Stimulated activated CD8-positive, alpha-beta memory T cell treated with anti-CD3 and anti-CD28 coated beads, Interleukin-4, amount 100 ng/mL, for 48 hours (primary cell): ENCODE results near the gene CLC.
"Not testable (repeated sequence)": the region's sequence is repeated elsewhere in the genome, so short reads cannot be mapped to it uniquely, and the experiment has no call there.

ENCODE experiments used
- DNase-seq: peaks from one replicate; pipeline ENCODE4 v3.0.0-alpha.2; 2020

CLC gene

GRCh38 chr19:39727070-39727800, 10.6 kb downstream of the CLC start:
- DNase-seq, result no peak

- DNase-seq, result no peak
Observed at GRCh38 chr19:39725995-39726394, 11.8 kb downstream of the CLC start.

- DNase-seq, result not testable (repeated sequence)
Observed at GRCh38 chr19:39720144-39720543, 17.7 kb downstream of the CLC start.

DNA sequence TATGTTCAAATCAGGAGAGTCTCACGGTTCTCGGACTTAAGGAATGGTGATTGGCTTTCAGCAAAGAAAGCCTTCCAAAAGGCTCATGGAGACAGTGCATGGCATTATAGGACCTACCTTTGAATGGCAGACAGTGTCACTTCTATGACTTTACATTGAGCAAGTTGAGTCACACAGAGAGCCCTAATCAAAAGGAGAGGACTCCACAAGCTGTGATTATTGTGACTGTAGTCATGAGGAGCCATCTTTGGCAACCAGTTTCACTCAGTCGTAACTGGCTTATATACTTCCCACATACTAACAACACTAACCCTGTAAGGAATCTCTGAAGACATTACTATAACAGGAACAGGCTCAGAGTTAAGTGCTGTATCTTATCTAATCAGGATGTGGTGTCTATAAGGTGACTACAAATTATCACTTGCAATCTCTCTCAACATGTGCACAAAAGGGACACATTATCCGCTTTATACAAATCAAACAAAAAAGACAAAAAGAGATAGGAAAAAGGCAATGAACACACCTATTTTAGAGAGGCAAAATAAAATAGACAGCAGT, 27.4 kb downstream of the CLC start:
- DNase-seq, result no peak

- DNase-seq, result no peak
Observed at GRCh38 chr19:39709026-39709872, 28.6 kb downstream of the CLC start.

- no peak for DNase-seq
Observed at GRCh38 chr19:39708594-39708993, 29.2 kb downstream of the CLC start.

DNA sequence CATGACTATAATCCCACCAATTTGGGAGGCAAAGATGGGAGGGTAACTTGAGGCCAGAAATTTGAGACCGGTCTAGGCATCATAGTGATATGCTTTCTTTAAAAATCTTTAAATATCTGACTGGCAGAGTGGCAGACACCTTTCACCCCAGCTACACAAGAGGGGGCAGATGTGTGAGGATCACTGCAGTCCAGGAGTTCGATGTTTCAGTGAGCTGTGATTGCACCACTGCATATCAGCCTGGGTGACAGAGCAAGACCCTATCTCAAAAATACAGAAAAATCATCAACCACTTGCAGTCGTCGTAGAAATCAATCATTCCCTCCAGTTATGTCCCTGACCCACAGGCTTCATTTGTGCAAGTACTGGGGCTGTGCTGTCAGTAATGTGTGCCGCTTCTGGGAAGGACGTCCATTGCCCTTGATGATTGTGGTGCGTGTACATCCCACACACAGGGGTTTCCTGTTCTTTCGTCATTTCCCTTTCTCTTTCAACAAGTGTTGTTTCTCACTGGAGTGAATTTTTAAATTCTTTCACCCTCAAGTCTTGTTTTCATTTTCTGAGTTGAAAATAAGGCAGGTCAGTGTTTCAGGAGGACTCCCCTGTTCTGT, 32.1 kb downstream of the CLC start:
- DNase-seq, result peak; percentile 44

- DNase-seq, result peak; percentile 43
Observed at GRCh38 chr19:39704181-39705044, 33.4 kb downstream of the CLC start, which contains the start of gene LGALS14. LGALS14 (plus strand) TSS chr19:39704481; CDS start chr19:39704529, 48 bp downstream.

GRCh38 chr19:39701291-39701690, 36.5 kb downstream of the CLC start:
- DNase-seq, result no peak

- no peak for DNase-seq
Observed at GRCh38 chr19:39698535-39698934, 39.3 kb downstream of the CLC start.

- no peak for DNase-seq
Observed at GRCh38 chr19:39696387-39696786, 41.4 kb downstream of the CLC start.

DNA sequence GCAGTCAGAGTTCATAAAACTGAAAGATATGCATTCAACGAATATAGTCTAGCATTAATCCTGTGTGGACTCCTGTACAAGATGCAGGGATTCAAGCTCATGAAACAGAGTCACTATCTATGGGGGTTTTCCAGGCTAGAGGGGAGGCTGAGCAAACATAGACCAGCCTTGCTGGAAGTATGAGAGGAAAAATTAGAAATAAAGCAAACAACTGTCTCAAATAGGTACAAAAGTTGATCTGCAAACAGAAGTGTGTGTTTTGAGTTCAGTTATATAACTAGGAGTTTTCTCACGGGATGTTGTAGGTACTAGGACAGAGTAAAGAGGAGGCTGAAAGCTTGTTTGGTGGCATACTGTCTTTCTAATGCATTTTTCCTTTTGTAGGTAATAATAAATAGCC, 42.1 kb downstream of the CLC start:
- DNase-seq, result no peak

- no peak for DNase-seq
Observed at GRCh38 chr19:39692822-39693221, 45.0 kb downstream of the CLC start.

GRCh38 chr19:39692166-39692565, 45.7 kb downstream of the CLC start:
- no peak for DNase-seq

DNA sequence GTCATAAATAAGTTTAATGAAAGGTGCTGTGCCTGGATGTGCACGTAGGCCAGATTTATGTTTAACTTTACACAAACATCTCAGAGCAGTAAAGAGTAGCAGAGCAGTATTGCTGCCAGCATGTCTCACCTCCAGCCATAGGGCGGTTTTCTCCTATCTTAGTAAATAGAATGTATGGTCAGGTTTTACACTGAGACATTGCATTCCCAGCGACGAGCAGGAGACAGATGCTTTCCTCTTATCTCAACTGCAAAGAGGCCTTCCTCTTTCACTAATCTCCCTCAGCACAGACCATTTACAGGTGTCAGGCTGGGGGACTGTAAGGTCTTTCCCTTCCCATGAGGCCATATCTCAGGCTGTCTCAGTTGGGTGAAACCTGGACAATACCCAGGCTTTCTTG, 49.2 kb downstream of the CLC start:
- not testable (repeated sequence) for DNase-seq

DNA sequence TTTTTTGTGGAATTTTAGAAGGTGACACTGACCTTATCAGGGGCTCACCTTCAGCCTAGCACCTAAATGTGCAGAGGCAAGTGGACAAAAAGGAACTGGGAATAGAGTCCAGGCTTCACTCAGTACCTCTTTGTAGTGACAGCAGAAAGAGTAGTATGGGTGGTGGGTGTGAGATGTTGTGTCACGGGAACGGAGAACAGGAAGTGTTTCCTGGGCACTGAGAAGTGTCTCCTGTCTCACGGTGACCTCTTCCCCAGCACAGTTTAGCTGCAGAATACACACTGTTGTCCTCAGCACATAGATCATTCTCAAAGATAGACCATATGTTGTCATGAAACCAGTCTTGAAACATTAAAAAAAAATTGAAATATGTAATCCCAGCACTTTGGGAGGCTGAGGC, 51.1 kb downstream of the CLC start:
- DNase-seq, result no peak

DNA sequence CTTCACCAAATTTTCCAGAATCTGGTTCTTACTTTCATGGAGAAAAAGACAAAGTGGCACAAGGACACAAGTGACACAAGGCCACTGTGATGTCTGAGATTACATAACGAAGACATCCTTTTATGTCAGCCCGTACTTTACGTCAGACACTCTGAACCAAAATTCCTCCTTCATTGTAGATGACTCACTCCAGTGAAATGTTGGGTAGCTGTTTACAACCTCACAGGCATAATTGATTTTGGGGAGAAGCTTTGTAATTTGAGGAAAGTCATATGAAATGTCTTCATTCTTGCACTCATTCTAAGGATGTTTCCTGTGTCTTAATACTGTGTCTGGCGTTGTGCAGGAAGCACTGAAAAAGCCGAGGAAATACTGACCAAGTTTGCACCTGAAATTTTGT, 53.6 kb downstream of the CLC start:
- DNase-seq, result no peak

- DNase-seq, result no peak
Observed at GRCh38 chr19:39681416-39681815, 56.4 kb downstream of the CLC start.
